ENCODE results near the gene CSRNP2.

CSRNP2 gene

GRCh38 chr12:51076236-51076930, 7.0 kb downstream of the CSRNP2 start:
- DNase-seq, result no peak
- Histone ChIP-seq H3K27ac (ENCODE audit: low read depth, low read length) (no peak overlapping the region), H4K5ac (ENCODE audit: low read length) (no peak overlapping the region), H2BK15ac (replicated peaks; ENCODE audit: low read depth) (no peak overlapping the region), H2BK5ac (ENCODE audit: low read length) (no peak overlapping the region), H3K4me2 (ENCODE audit: low read length) (no peak overlapping the region), H3K79me2 (ENCODE audit: control insufficient read depth, insufficient read depth, low read length) (peaks cover 28% of the 10 kb centered on the region), H3K4me3 (ENCODE audit: low read length) (no peak overlapping the region), H3K4me1 (ENCODE audit: control insufficient read depth, low read depth, low read length) (no peaks in the 10 kb centered on the region), H3K27me3 (ENCODE audit: insufficient read depth, low read length, poor library complexity) (no peaks in the 10 kb centered on the region), H2AK5ac (ENCODE audit: low read length) (no peak overlapping the region), H2BK120ac (ENCODE audit: low read depth, low read length) (no peak overlapping the region), H3K4ac (ENCODE audit: low read depth, low read length) (no peak overlapping the region), H4K8ac (ENCODE audit: low read depth, low read length) (no peak overlapping the region), H3K23ac (ENCODE audit: low read length) (no peak overlapping the region), H3K79me1 (ENCODE audit: low read length) (peaks cover 14% of the 10 kb centered on the region), H3K36me3 (ENCODE audit: control insufficient read depth, insufficient read depth, low read length) (peaks cover 5% of the 10 kb centered on the region), H3K18ac (ENCODE audit: low read length) (no peak overlapping the region), H3K9ac (ENCODE audit: low read length) (no peak overlapping the region), H3K56ac (ENCODE audit: low read length) (peak overlapping the region; percentile 7)
- WGBS (ENCODE audit: extremely low coverage, insufficient coverage, low lambda C conversion rate), result no CpG with 5 or more reads among the region's 10 CpGs

DNA sequence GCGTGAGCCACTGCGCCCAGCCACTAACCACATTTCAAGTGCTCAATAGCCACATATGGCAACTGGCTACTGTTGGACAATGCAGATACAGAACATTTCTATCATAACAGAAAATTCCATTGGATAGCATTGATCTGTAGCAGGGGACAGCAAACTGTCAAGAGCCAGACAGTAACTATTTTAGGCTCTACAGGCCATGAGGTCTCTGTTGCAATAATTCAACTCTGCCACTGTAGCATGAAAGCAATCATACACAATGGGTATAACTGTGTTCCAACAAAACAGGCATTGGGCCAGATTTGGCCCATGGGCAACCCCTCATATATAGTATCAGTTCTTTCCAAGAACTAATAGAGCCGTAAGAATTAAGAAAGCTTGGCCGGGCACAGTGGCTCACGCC, 8.0 kb downstream of the CSRNP2 start:
- Histone ChIP-seq H3K56ac (ENCODE audit: low read length) (no peak overlapping the region), H2BK120ac (ENCODE audit: low read depth, low read length) (no peak overlapping the region), H3K79me2 (ENCODE audit: control insufficient read depth, insufficient read depth, low read length) (peaks cover 23% of the 10 kb centered on the region), H2BK15ac (replicated peaks; ENCODE audit: low read depth) (no peak overlapping the region), H3K9ac (ENCODE audit: low read length) (no peak overlapping the region), H3K36me3 (ENCODE audit: control insufficient read depth, insufficient read depth, low read length) (peaks cover 5% of the 10 kb centered on the region), H3K4me3 (ENCODE audit: low read length) (no peak overlapping the region), H3K23ac (ENCODE audit: low read length) (no peak overlapping the region), H3K79me1 (ENCODE audit: low read length) (peaks cover 14% of the 10 kb centered on the region), H4K5ac (ENCODE audit: low read length) (no peak overlapping the region), H2BK5ac (ENCODE audit: low read length) (no peak overlapping the region), H2AK5ac (ENCODE audit: low read length) (no peak overlapping the region), H3K18ac (ENCODE audit: low read length) (no peak overlapping the region), H4K8ac (ENCODE audit: low read depth, low read length) (no peak overlapping the region), H3K27ac (ENCODE audit: low read depth, low read length) (no peak overlapping the region), H3K4me1 (ENCODE audit: control insufficient read depth, low read depth, low read length) (no peaks in the 10 kb centered on the region), H3K4ac (ENCODE audit: low read depth, low read length) (no peak overlapping the region), H3K27me3 (ENCODE audit: insufficient read depth, low read length, poor library complexity) (no peaks in the 10 kb centered on the region), H3K4me2 (ENCODE audit: low read length) (no peak overlapping the region)
- WGBS (ENCODE audit: extremely low coverage, insufficient coverage, low lambda C conversion rate), result no CpG with 5 or more reads among the region's 5 CpGs
- DNase-seq, result no peak

DNA sequence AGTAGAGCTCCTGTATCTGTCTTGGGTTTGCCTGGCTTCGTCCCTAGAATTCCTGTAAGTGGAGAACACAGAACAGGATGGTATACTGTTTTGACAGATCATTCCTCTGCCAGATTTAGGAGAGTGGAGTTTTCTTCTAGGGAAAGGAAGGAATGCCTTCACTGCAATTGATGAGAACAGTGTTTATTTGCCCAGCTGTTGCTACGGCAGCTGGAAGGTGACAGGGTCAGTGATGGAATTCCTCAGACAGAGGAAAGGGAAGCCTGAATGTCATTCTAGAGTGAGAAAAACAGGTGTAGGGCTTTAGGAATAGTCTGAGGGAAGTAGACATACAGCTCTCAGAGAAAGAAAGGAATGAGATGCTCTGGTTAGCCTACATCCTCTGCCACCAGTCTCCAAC, 11.7 kb downstream of the CSRNP2 start:
- no peak overlapping the region for H3K4me3 ChIP-seq (ENCODE audit: low read length)
- no peak overlapping the region for H2BK5ac ChIP-seq (ENCODE audit: low read length)
- no peaks in the 10 kb centered on the region for H3K4me1 ChIP-seq (ENCODE audit: control insufficient read depth, low read depth, low read length)
- H3K4me2 ChIP-seq (ENCODE audit: low read length), result no peak overlapping the region
- H3K79me1 ChIP-seq (ENCODE audit: low read length), result peaks cover 9% of the 10 kb centered on the region
- no peak overlapping the region for H2BK120ac ChIP-seq (ENCODE audit: low read depth, low read length)
- H2AK5ac ChIP-seq (ENCODE audit: low read length), result no peak overlapping the region
- WGBS (ENCODE audit: extremely low coverage, insufficient coverage, low lambda C conversion rate), result no CpG with 5 or more reads among the region's 2 CpGs
- no peak overlapping the region for H3K9ac ChIP-seq (ENCODE audit: low read length)
- no peak overlapping the region for H4K8ac ChIP-seq (ENCODE audit: low read depth, low read length)
- peaks cover 8% of the 10 kb centered on the region for H3K79me2 ChIP-seq (ENCODE audit: control insufficient read depth, insufficient read depth, low read length)
- H3K18ac ChIP-seq (ENCODE audit: low read length), result no peak overlapping the region
- no peaks in the 10 kb centered on the region for H3K27me3 ChIP-seq (ENCODE audit: insufficient read depth, low read length, poor library complexity)
- H3K4ac ChIP-seq (ENCODE audit: low read depth, low read length), result no peak overlapping the region
- peak; percentile 41 for DNase-seq
- no peak overlapping the region for H3K23ac ChIP-seq (ENCODE audit: low read length)
- peaks cover 9% of the 10 kb centered on the region for H3K36me3 ChIP-seq (ENCODE audit: control insufficient read depth, insufficient read depth, low read length)
- no peak overlapping the region for H2BK15ac ChIP-seq (replicated peaks; ENCODE audit: low read depth)
- no peak overlapping the region for H3K27ac ChIP-seq (ENCODE audit: low read depth, low read length)
- H4K5ac ChIP-seq (ENCODE audit: low read length), result no peak overlapping the region
- no peak overlapping the region for H3K56ac ChIP-seq (ENCODE audit: low read length)

DNA sequence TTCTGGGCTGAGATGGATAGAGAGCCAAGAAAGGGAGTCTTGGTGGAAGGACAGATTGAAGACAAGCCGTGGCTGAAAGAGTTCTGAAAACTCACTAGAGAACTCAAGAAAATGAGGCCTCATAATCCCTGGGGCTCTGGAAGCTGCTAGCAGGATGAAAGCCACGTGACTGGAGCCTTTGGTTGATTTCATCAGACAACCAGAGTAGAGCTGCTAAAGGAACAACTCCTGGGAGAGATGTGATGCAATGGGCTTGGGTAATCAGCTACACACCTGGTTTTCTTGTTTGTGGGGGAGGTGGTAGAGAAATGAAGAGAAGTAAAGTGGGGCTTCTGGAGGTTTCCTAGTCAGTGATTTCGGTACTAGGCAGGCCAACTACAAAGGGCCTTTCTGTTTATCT, 13.4 kb downstream of the CSRNP2 start:
- Histone ChIP-seq H3K27me3 (ENCODE audit: insufficient read depth, low read length, poor library complexity) (no peaks in the 10 kb centered on the region), H3K4me3 (ENCODE audit: low read length) (no peak overlapping the region), H4K5ac (ENCODE audit: low read length) (no peak overlapping the region), H3K23ac (ENCODE audit: low read length) (no peak overlapping the region), H2BK5ac (ENCODE audit: low read length) (no peak overlapping the region), H3K18ac (ENCODE audit: low read length) (no peak overlapping the region), H3K4me2 (ENCODE audit: low read length) (no peak overlapping the region), H3K56ac (ENCODE audit: low read length) (no peak overlapping the region), H3K79me2 (ENCODE audit: control insufficient read depth, insufficient read depth, low read length) (no peaks in the 10 kb centered on the region), H3K4ac (ENCODE audit: low read depth, low read length) (no peak overlapping the region), H3K27ac (ENCODE audit: low read depth, low read length) (no peak overlapping the region), H2BK120ac (ENCODE audit: low read depth, low read length) (no peak overlapping the region), H4K8ac (ENCODE audit: low read depth, low read length) (no peak overlapping the region), H2BK15ac (replicated peaks; ENCODE audit: low read depth) (no peak overlapping the region), H2AK5ac (ENCODE audit: low read length) (no peak overlapping the region), H3K9ac (ENCODE audit: low read length) (no peak overlapping the region), H3K4me1 (ENCODE audit: control insufficient read depth, low read depth, low read length) (no peaks in the 10 kb centered on the region), H3K36me3 (ENCODE audit: control insufficient read depth, insufficient read depth, low read length) (peaks cover 9% of the 10 kb centered on the region), H3K79me1 (ENCODE audit: low read length) (no peaks in the 10 kb centered on the region)
- WGBS (ENCODE audit: extremely low coverage, insufficient coverage, low lambda C conversion rate), result no CpG with 5 or more reads among the region's 3 CpGs
- peak; percentile 45 for DNase-seq

GRCh38 chr12:51067771-51068170, 15.6 kb downstream of the CSRNP2 start:
- WGBS (ENCODE audit: extremely low coverage, insufficient coverage, low lambda C conversion rate), result no CpG with 5 or more reads among the region's 7 CpGs
- no peak overlapping the region for H2BK120ac ChIP-seq (ENCODE audit: low read depth, low read length)

GRCh38 chr12:51067229-51067628, 16.2 kb downstream of the CSRNP2 start:
- H3K36me3 ChIP-seq (ENCODE audit: control insufficient read depth, insufficient read depth, low read length), result peaks cover 15% of the 10 kb centered on the region
- no peaks in the 10 kb centered on the region for H3K79me2 ChIP-seq (ENCODE audit: control insufficient read depth, insufficient read depth, low read length)
- no peak overlapping the region for H3K23ac ChIP-seq (ENCODE audit: low read length)
- H3K9ac ChIP-seq (ENCODE audit: low read length), result no peak overlapping the region
- no peak overlapping the region for H4K5ac ChIP-seq (ENCODE audit: low read length)
- no peak overlapping the region for H2AK5ac ChIP-seq (ENCODE audit: low read length)
- no peak overlapping the region for H2BK5ac ChIP-seq (ENCODE audit: low read length)
- no peak overlapping the region for H3K4me3 ChIP-seq (ENCODE audit: low read length)
- whole genome bisulfite sequencing (ENCODE audit: extremely low coverage, insufficient coverage, low lambda C conversion rate), result no CpG with 5 or more reads among the region's 4 CpGs
- H3K27me3 ChIP-seq (ENCODE audit: insufficient read depth, low read length, poor library complexity), result no peaks in the 10 kb centered on the region
- no peak overlapping the region for H3K56ac ChIP-seq (ENCODE audit: low read length)
- H3K4me1 ChIP-seq (ENCODE audit: control insufficient read depth, low read depth, low read length), result no peaks in the 10 kb centered on the region
- no peak overlapping the region for H3K18ac ChIP-seq (ENCODE audit: low read length)
- no peak overlapping the region for H3K4me2 ChIP-seq (ENCODE audit: low read length)
- no peak overlapping the region for H2BK15ac ChIP-seq (replicated peaks; ENCODE audit: low read depth)
- H2BK120ac ChIP-seq (ENCODE audit: low read depth, low read length), result no peak overlapping the region
- H3K27ac ChIP-seq (ENCODE audit: low read depth, low read length), result no peak overlapping the region
- no peak overlapping the region for H3K4ac ChIP-seq (ENCODE audit: low read depth, low read length)
- no peak overlapping the region for H4K8ac ChIP-seq (ENCODE audit: low read depth, low read length)
- no peaks in the 10 kb centered on the region for H3K79me1 ChIP-seq (ENCODE audit: low read length)
- DNase-seq, result no peak

More at GRCh38 chr12:51067771-51068170, 15.6 kb downstream of the CSRNP2 start:
- no peaks in the 10 kb centered on the region for H3K27me3 ChIP-seq (ENCODE audit: insufficient read depth, low read length, poor library complexity)
- H3K79me2 ChIP-seq (ENCODE audit: control insufficient read depth, insufficient read depth, low read length), result no peaks in the 10 kb centered on the region
- no peak overlapping the region for H3K56ac ChIP-seq (ENCODE audit: low read length)
- no peak overlapping the region for H3K18ac ChIP-seq (ENCODE audit: low read length)
- no peaks in the 10 kb centered on the region for H3K4me1 ChIP-seq (ENCODE audit: control insufficient read depth, low read depth, low read length)
- H3K36me3 ChIP-seq (ENCODE audit: control insufficient read depth, insufficient read depth, low read length), result peaks cover 15% of the 10 kb centered on the region
- H3K4me2 ChIP-seq (ENCODE audit: low read length), result no peak overlapping the region
- no peak overlapping the region for H3K23ac ChIP-seq (ENCODE audit: low read length)
- no peak overlapping the region for H3K4ac ChIP-seq (ENCODE audit: low read depth, low read length)
- H2BK5ac ChIP-seq (ENCODE audit: low read length), result no peak overlapping the region
- H4K8ac ChIP-seq (ENCODE audit: low read depth, low read length), result no peak overlapping the region
- no peak for DNase-seq
- H3K79me1 ChIP-seq (ENCODE audit: low read length), result no peaks in the 10 kb centered on the region
- no peak overlapping the region for H2BK15ac ChIP-seq (replicated peaks; ENCODE audit: low read depth)
- H3K27ac ChIP-seq (ENCODE audit: low read depth, low read length), result no peak overlapping the region
- H3K4me3 ChIP-seq (ENCODE audit: low read length), result no peak overlapping the region
- no peak overlapping the region for H3K9ac ChIP-seq (ENCODE audit: low read length)
- H2AK5ac ChIP-seq (ENCODE audit: low read length), result no peak overlapping the region
- no peak overlapping the region for H4K5ac ChIP-seq (ENCODE audit: low read length)
